PC-9 (cell line): ENCODE data around the gene MMP13. TPM values are rescaled to one million over a fixed set of nuclear protein-coding genes. Genes with fewer than 3 reads are reported as not detected.

Experiments
- BruUV-seq: library from RNA; stranded (reverse); fragments of 400-500 nt; replicated peaks from 2 replicates; lab custom pipeline; 2021; lab: Mats Ljungman, UMichigan
- CTCF ChIA-PET: fragments of 300-600 bp; sonication (Branson Sonifier 250); formaldehyde crosslinking; loops from one replicate; lab custom pipeline; 2022; ENCODE audit warnings: antibody characterized with exemption; lab: Charles Lee
- POLR2A ChIA-PET: fragments of 300-600 bp; sonication (Branson Sonifier 250); formaldehyde crosslinking; loops from one replicate; lab custom pipeline; 2022; ENCODE audit warnings: antibody characterized with exemption; ENCODE audit not compliant: unreplicated experiment; lab: Charles Lee
- DNase-seq, 2 experiments: peaks; one replicate each; pipeline versions ENCODE4 v3.0.0 to v3.0.0-alpha.2; 2015 to 2022; ENCODE audit warnings: mixed read lengths in 1 of 2
- H2AFZ ChIP-seq: fragments of 200-600 bp; sonication (generic); 2 replicates; pipeline ENCODE4 v1.8.1; 2017; ENCODE audit warnings: antibody characterized with exemption
- H3F3A ChIP-seq: fragments of 200-600 bp; sonication (generic); 2 replicates; pipeline ENCODE4 v1.8.1; 2017; ENCODE audit warnings: antibody characterized with exemption, mild to moderate bottlenecking, low read depth; ENCODE audit not compliant: insufficient read depth
- H3K27ac ChIP-seq: fragments of 200-600 bp; sonication (generic); 2 replicates; pipeline ENCODE4 v1.6.1; 2016; ENCODE audit warnings: mixed run types
- H3K27me3 ChIP-seq: fragments of 200-600 bp; sonication (generic); 2 replicates; pipeline ENCODE4 v1.6.1; 2016; ENCODE audit warnings: low read depth, mixed run types; ENCODE audit not compliant: insufficient read depth
- H3K36me3 ChIP-seq: fragments of 200-600 bp; sonication (generic); 2 replicates; pipeline ENCODE4 v1.6.1; 2016; ENCODE audit warnings: low read depth, mixed run types
- H3K4me1 ChIP-seq: fragments of 200-600 bp; sonication (generic); replicated peaks from 2 replicates; pipeline ENCODE4 v1.6.1; 2016; ENCODE audit warnings: mixed run types; ENCODE audit not compliant: insufficient read depth
- H3K4me2 ChIP-seq: fragments of 200-600 bp; sonication (generic); 2 replicates; pipeline ENCODE4 v1.6.1; 2017; ENCODE audit warnings: mixed run types
- H3K4me3 ChIP-seq: fragments of 200-600 bp; sonication (generic); 2 replicates; pipeline ENCODE4 v1.6.1; 2016; ENCODE audit warnings: mixed run types
- H3K79me2 ChIP-seq: fragments of 200-600 bp; sonication (generic); 2 replicates; pipeline ENCODE4 v1.6.1; 2017; ENCODE audit warnings: low read depth, mixed run types
- H3K9me2 ChIP-seq: fragments of 200-600 bp; sonication (generic); 2 replicates; pipeline ENCODE4 v1.8.1; 2017; ENCODE audit warnings: mild to moderate bottlenecking; ENCODE audit not compliant: insufficient read depth
- H3K9me3 ChIP-seq: fragments of 200-600 bp; sonication (generic); 2 replicates; pipeline ENCODE4 v1.8.1; 2016; ENCODE audit warnings: low read depth; ENCODE audit not compliant: insufficient read depth
- H4K20me1 ChIP-seq: fragments of 200-600 bp; sonication (generic); 2 replicates; pipeline ENCODE4 v1.8.1; 2017; ENCODE audit not compliant: insufficient read depth
- EZH2 ChIP-seq: fragments of 200-600 bp; sonication (generic); IDR thresholded peaks from 2 replicates; pipeline ENCODE4 v1.8.0; 2017; ENCODE audit warnings: antibody characterized with exemption, low read depth
- intact Hi-C: fragments of 100-400 bp; cut with micrococcal nuclease; formaldehyde crosslinking; loops from one replicate; pipeline ENCODE4 v1.10.0; 2022; ENCODE audit not compliant: unreplicated experiment
- total RNA-seq: library from RNA; stranded (reverse); gene quantifications from 2 replicates; pipeline ENCODE4 v1.2.3, GENCODE V29; 2021
- TF ChIP-seq, protein P1 (sequence below): fragments of 200-600 bp; sonication (generic); conservative IDR thresholded peaks from 2 replicates; pipeline ENCODE4 v1.6.1; 2017; ENCODE audit warnings: mixed run types, antibody characterized with exemption, mild to moderate bottlenecking, moderate library complexity

The MMP13 gene
- total RNA-seq, 1 experiment from 2014 or later: not detected

DNA sequence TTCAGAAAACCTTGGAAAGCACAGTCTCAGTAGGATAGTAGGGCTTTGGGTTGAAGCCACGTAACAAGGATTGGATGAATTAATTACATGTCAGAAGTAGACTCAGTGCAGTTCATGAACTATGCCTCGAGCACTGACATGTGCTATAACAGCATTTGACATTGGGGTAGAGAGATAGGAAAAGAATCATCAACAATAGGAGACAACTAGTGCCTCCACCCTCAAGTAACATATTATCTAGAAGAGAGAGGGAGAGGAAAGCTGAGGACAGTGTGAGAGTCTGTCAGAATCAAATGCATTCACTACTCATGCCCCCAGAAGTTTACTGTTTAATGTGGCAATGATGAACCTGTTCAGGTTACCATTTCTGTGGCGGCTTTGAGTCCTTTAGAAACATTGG is 26.4 kb downstream of the MMP13 start:
- intact Hi-C loops: no loop called here
- ChIA-PET CTCF (no interaction called here), POLR2A (no interaction called here)
- no peak overlapping the region for H3K27ac ChIP-seq
- BruUV-seq: no TSS peak
- no peaks in the 10 kb centered on the region for H3K4me1 ChIP-seq
- H3K9me3 ChIP-seq: no peaks in the 10 kb centered on the region
- H3K36me3 ChIP-seq: no peaks in the 10 kb centered on the region
- TF ChIP-seq EZH2: no peak
- TF ChIP-seq, protein P1, sequence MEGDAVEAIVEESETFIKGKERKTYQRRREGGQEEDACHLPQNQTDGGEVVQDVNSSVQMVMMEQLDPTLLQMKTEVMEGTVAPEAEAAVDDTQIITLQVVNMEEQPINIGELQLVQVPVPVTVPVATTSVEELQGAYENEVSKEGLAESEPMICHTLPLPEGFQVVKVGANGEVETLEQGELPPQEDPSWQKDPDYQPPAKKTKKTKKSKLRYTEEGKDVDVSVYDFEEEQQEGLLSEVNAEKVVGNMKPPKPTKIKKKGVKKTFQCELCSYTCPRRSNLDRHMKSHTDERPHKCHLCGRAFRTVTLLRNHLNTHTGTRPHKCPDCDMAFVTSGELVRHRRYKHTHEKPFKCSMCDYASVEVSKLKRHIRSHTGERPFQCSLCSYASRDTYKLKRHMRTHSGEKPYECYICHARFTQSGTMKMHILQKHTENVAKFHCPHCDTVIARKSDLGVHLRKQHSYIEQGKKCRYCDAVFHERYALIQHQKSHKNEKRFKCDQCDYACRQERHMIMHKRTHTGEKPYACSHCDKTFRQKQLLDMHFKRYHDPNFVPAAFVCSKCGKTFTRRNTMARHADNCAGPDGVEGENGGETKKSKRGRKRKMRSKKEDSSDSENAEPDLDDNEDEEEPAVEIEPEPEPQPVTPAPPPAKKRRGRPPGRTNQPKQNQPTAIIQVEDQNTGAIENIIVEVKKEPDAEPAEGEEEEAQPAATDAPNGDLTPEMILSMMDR: no peak
- no peak overlapping the region for H3K4me2 ChIP-seq
- H3K79me2 ChIP-seq: no peaks in the 10 kb centered on the region
- H3K27me3 ChIP-seq: 0 out of 2 replicates have a peak, but pooled peaks cover 4% of the 10 kb centered on the region
- H3K4me3 ChIP-seq: no peak overlapping the region
- DNase-seq: no peak
- H2AFZ ChIP-seq: no peak overlapping the region
- no peaks in the 10 kb centered on the region for H3K9me2 ChIP-seq
- H3F3A ChIP-seq: no peaks in the 10 kb centered on the region
- H4K20me1 ChIP-seq: no peaks in the 10 kb centered on the region

DNA sequence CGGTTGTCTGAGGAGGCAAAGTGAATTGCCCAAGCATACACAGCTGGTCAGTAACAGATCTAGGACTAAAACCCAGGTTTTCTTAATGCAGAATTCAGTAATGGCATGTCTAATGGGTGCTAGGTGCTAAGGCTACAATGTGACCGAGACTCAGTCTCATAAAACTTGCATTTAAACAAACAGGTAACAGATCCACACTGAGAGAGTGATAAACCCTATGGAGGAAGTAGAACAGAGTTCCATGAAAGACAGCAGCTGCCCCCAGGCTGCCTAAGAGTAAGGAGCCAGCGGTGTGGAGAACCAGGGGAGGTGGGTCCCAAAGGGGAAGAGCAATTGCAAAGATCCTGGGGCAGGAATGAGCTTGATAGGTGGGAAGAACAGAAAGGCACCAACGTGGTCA is 27.3 kb downstream of the MMP13 start:
- Histone ChIP-seq H2AFZ (no peak overlapping the region), H3K79me2 (no peaks in the 10 kb centered on the region), H3K9me2 (no peaks in the 10 kb centered on the region), H3K36me3 (no peaks in the 10 kb centered on the region), H3K4me3 (no peak overlapping the region), H3K9me3 (no peaks in the 10 kb centered on the region), H3K27me3 (0 out of 2 replicates have a peak, but pooled peaks cover 4% of the 10 kb centered on the region), H4K20me1 (no peaks in the 10 kb centered on the region), H3K27ac (no peak overlapping the region), H3F3A (no peaks in the 10 kb centered on the region), H3K4me1 (no peaks in the 10 kb centered on the region), H3K4me2 (no peak overlapping the region)
- BruUV-seq: no TSS peak
- TF ChIP-seq, protein P1: no peak
- no peak for TF ChIP-seq EZH2
- intact Hi-C loops: no loop called here
- CTCF ChIA-PET: no interaction called here
- DNase-seq: no peak
- POLR2A ChIA-PET: no interaction called here

DNA sequence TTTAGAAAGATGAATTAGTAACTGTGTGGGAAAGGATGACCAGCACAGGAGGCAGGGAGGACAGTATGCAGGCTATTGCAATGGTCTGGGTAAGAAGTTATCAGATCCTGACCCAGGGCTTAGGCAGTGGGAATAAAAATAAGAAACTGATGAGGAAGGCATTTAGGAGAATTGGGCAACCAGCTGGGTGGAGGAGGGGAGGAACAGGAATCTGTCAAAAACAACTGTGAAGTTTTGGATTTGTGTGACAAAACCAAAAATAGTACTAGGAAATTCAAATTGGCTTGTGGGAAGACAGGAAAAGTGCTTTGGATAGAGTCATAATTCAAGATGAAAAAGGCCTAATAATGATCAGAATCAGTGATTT is 27.9 kb downstream of the MMP13 start:
- no peak overlapping the region for H2AFZ ChIP-seq
- TF ChIP-seq, protein P1: no peak
- TF ChIP-seq EZH2: no peak
- H3K4me1 ChIP-seq: no peaks in the 10 kb centered on the region
- no peak overlapping the region for H3K4me2 ChIP-seq
- no TSS peak for BruUV-seq
- no peaks in the 10 kb centered on the region for H3K36me3 ChIP-seq
- H3K4me3 ChIP-seq: no peak overlapping the region
- no peak overlapping the region for H3K27ac ChIP-seq
- H3K9me3 ChIP-seq: no peaks in the 10 kb centered on the region
- no peaks in the 10 kb centered on the region for H3K9me2 ChIP-seq
- ChIA-PET CTCF (no interaction called here), POLR2A (no interaction called here)
- H4K20me1 ChIP-seq: no peaks in the 10 kb centered on the region
- intact Hi-C loops: no loop called here
- no peak for DNase-seq
- no peaks in the 10 kb centered on the region for H3K79me2 ChIP-seq
- H3F3A ChIP-seq: no peaks in the 10 kb centered on the region
- 0 out of 2 replicates have a peak, but pooled peaks cover 4% of the 10 kb centered on the region for H3K27me3 ChIP-seq
